Rectal smooth muscle tissue (tissue), 1 donor: Measurements from ENCODE around the gene KAZN.

ENCODE experiments used
- H3K27ac ChIP-seq: one replicate; pipeline ENCODE4 v1.7.0; 2013; ENCODE audit warnings: low read depth, low read length, inconsistent platforms
- H3K27me3 ChIP-seq: one replicate; pipeline ENCODE4 v1.7.0; 2013; ENCODE audit warnings: low read length; ENCODE audit not compliant: control insufficient read depth, insufficient read depth
- H3K36me3 ChIP-seq: one replicate; pipeline ENCODE4 v1.7.0; 2013; ENCODE audit warnings: low read length; ENCODE audit not compliant: control insufficient read depth, insufficient read depth
- H3K4me1 ChIP-seq: one replicate; pipeline ENCODE4 v1.7.0; 2013; ENCODE audit warnings: low read length; ENCODE audit not compliant: control insufficient read depth, insufficient read depth
- H3K4me3 ChIP-seq: one replicate; pipeline ENCODE4 v1.7.0; 2013; ENCODE audit warnings: low read length
- H3K9ac ChIP-seq: one replicate; pipeline ENCODE4 v1.7.0; 2013; ENCODE audit warnings: low read length

KAZN gene

DNA sequence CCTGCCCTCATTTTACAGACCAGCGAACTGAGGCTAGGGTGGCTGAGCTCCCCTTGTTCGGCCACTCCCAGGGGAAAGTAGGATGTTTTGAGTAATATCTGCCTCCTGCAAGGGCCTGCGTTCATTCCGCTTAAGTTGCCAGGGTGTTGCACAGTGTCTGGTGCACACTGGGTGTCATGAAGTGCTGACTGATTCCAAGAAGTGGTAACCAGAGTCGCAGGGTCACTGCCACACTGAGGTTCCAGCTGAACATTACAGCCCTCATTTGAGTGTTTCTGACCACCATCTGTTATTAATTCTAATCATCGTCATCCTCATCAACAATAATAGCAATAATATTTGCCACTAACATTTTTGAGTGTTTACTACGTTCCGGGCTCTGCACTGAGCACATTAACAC, 250.6 kb downstream of the KAZN start:
- Histone ChIP-seq H3K36me3 (no peaks in the 10 kb centered on the region), H3K4me3 (no peak overlapping the region), H3K4me1 (no peaks in the 10 kb centered on the region), H3K27ac (no peak overlapping the region), H3K27me3 (no peaks in the 10 kb centered on the region), H3K9ac (no peak overlapping the region)

DNA sequence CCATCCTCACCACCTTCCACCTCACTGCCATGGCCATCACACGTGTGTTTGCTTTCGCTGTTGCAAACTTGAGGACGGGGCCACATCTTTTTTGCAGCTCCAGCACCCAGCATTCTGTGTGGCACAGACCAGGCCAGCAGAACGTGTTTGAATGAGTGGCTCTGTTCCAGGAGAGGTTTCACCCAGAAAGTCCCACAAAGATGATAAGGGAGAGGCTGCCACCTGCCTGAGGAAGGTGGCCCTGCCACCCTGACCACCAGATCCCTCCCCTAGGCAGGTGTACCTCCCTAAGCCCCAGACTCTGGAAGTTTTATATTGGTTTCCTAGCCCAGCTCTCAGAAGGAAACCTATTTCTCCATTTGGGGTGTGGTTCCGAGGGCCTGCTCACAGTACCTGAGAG, 252.1 kb downstream of the KAZN start:
- Histone ChIP-seq H3K36me3 (no peaks in the 10 kb centered on the region), H3K4me1 (no peaks in the 10 kb centered on the region), H3K27ac (no peak overlapping the region), H3K9ac (no peak overlapping the region), H3K27me3 (no peaks in the 10 kb centered on the region), H3K4me3 (no peak overlapping the region)

DNA sequence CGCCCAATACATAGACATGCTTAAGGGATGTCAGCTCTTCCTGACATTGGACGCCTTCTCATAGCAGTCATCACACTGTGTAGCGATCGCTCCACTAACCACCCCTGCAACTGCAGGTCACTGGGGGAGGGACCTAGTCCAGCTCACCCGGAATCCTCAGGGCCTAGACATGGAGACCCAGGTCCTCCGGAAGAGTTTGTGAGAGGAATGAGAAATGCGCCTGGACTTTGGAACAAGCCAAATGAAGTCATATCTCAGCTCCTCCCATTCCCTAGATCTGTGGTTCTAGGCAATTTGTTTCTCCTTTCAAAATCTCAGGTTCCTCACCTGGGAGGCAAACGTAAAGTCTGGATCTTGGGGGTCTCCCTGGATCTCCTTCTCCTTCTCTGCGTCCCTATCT, 253.3 kb downstream of the KAZN start:
- no peaks in the 10 kb centered on the region for H3K27me3 ChIP-seq
- no peak overlapping the region for H3K9ac ChIP-seq
- no peaks in the 10 kb centered on the region for H3K36me3 ChIP-seq
- no peak overlapping the region for H3K4me3 ChIP-seq
- no peak overlapping the region for H3K27ac ChIP-seq
- no peaks in the 10 kb centered on the region for H3K4me1 ChIP-seq

DNA sequence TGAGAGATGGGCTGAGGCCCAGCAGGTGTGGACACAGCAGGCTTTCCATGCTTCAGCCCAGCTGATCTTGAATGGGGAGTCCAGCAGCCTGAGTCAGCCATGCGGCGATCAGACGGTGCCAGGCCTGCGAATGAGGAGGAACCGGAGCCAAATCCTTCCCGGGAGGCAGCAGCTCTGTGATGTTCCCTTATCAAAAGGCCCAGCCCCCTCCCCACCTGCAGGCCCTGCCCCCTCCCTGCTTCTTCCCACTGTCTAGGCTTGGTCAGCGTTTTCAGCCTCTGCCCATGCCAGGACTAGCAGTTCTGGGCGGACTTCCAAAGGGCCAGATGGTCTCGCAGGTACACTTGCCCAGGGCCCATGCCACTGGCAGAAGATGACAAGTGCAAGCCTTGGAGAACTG, 253.8 kb downstream of the KAZN start:
- Histone ChIP-seq H3K27me3 (no peaks in the 10 kb centered on the region), H3K36me3 (no peaks in the 10 kb centered on the region), H3K4me3 (no peak overlapping the region), H3K27ac (no peak overlapping the region), H3K9ac (no peak overlapping the region), H3K4me1 (no peaks in the 10 kb centered on the region)

DNA sequence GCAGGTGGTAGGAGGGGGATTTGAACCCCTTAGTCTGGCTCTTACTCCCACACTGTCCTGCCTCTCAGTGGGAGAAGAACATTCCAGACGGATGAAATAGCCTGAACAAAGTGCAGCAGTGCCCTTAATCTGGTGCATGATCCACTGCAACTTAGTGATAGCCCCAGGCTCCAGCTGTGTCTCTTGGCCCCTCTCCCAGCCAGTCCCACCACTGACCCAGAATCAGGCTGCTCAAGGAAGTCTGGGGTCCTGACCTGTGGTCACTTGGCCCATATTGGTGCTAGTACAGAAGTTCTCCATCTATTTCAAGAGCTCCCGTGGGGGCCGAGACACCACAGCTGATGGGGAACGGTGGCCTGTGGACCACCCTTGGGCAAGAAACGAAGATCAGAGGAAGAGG, 255.0 kb downstream of the KAZN start:
- Histone ChIP-seq H3K36me3 (no peaks in the 10 kb centered on the region), H3K27ac (no peak overlapping the region), H3K4me1 (no peaks in the 10 kb centered on the region), H3K9ac (no peak overlapping the region), H3K4me3 (no peak overlapping the region), H3K27me3 (no peaks in the 10 kb centered on the region)

DNA sequence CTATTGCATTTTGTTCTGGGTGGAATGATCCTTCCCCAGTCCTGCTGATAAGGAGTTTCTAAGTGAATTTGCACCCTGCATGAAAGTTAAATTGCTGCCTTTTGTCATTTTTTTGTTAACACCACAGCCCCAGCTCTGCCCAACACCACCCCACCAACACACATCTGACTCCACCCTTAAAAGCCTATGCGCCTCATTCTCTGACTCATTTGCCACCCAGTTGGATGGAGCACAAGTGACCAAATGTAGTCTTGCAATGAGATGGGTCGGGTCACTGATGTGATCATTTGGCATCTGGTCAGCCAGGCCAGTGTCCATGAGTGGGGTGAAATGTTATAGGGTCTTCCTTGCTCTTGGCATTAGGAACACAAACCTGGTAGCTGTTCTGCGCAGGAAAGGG, 256.8 kb downstream of the KAZN start:
- no peaks in the 10 kb centered on the region for H3K36me3 ChIP-seq
- no peaks in the 10 kb centered on the region for H3K27me3 ChIP-seq
- no peak overlapping the region for H3K27ac ChIP-seq
- H3K9ac ChIP-seq = no peak overlapping the region
- H3K4me1 ChIP-seq = no peaks in the 10 kb centered on the region
- no peak overlapping the region for H3K4me3 ChIP-seq

DNA sequence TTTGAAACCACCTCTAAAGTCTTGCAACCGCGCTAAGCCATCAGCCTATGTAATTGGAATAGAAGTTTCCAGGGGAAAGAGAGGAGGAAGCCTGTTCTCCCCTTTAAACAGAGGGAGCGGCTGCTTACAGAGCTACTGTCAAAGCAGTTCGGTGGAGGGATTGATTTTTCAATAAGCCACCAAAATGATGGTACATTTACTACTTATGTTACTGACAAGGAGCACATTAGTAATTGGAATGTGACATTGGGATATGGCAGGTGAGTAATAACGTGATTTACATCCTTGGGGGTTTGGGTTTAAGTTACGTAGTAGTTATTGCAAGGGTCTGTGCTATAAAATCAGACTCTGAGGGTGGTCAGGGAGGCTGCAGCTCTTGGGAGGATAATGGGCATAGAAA, 257.3 kb downstream of the KAZN start:
- H3K4me1 ChIP-seq = no peaks in the 10 kb centered on the region
- no peaks in the 10 kb centered on the region for H3K27me3 ChIP-seq
- no peak overlapping the region for H3K9ac ChIP-seq
- no peak overlapping the region for H3K4me3 ChIP-seq
- no peaks in the 10 kb centered on the region for H3K36me3 ChIP-seq
- no peak overlapping the region for H3K27ac ChIP-seq

DNA sequence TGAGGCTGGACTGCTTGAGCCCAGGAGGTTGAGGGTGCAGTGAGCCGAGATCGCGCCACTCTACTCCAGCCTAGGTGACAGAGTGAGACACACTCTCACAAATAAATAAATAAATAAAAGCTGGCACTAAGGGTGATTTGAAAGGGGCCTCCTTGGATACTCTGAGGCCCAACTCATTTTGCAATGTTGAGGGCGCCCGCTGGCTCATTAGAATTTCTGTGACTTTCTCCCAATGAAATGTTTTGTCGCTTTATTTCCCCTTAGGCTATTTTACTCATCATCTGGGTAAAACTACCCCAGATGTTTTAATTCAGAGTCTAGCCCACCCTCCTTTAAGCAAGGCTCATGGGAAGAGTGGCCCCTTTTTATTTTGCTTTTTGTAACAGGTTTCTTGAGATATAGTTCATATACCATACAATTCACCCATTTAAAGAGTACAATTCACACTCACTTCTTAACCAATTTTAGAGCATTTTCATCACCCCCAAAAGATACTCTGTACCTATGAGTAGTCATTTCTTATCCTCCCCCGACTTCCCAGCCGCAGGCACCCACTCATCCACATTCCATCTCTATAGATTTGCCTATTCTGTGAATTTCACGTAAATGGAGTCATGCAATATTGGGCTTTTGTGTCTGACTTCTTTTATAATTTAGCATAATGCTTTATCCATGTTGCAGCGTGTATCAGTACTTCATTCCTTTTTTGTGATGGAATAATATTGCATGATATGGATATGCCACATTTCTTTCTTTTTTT, 259.1 kb downstream of the KAZN start:
- no peaks in the 10 kb centered on the region for H3K4me1 ChIP-seq
- H3K27me3 ChIP-seq = no peaks in the 10 kb centered on the region
- no peak overlapping the region for H3K9ac ChIP-seq
- H3K4me3 ChIP-seq = no peak overlapping the region
- no peak overlapping the region for H3K27ac ChIP-seq
- no peaks in the 10 kb centered on the region for H3K36me3 ChIP-seq

DNA sequence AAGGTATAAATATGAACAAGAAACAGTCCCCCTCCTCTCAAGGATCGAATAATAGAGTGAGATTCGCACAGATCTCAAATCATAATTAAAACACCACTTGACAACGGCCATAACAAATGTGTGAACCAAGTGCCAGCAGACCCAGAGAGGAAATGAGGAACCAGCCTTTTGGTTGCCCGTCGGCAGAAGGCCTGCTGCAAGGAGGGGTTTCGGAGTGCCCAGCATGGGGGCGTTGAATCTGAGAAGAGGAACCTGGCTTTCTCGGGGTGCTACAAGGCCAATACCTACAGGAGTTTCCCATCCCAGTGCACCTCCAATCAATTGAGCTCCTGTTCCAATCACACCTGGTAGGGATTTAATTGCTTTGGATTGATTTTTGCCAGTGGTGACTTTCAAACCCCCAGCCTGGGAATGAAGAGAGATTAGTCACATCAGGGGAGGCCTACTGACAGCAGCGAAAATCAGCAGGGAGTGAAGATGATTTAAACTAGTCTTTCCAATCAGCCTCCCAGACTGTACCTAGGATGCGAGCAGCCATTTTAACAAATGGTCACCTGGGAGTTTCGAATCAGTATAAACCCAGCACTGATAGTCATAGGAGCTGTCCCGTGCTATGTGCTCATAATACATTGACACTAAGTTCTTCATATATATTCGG, 263.8 kb downstream of the KAZN start:
- Histone ChIP-seq H3K9ac (no peak overlapping the region), H3K27ac (no peak overlapping the region), H3K4me1 (no peaks in the 10 kb centered on the region), H3K4me3 (no peak overlapping the region), H3K36me3 (no peaks in the 10 kb centered on the region), H3K27me3 (no peaks in the 10 kb centered on the region)

DNA sequence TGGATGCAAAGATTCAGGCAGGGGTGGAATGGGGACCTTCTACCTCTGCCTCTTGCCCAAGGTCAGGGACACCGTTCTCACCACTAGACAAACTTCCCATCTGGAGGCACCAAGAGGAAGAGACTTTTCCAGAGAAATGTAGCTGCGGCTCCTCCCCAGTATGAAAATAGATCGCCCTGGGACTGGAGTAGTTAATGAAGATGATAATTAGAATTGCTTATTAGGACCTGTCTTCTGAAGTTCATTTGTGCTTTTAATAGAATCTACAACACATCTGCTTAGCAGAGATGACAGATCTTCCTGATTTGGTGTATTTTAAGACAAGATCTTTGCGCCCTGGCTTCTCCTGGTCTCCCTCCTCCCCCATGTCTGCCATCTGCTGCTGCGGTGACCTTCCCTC, 266.6 kb downstream of the KAZN start:
- Histone ChIP-seq H3K4me1 (no peaks in the 10 kb centered on the region), H3K36me3 (no peaks in the 10 kb centered on the region), H3K27ac (no peak overlapping the region), H3K27me3 (peaks cover 5% of the 10 kb centered on the region), H3K9ac (no peak overlapping the region), H3K4me3 (no peak overlapping the region)

DNA sequence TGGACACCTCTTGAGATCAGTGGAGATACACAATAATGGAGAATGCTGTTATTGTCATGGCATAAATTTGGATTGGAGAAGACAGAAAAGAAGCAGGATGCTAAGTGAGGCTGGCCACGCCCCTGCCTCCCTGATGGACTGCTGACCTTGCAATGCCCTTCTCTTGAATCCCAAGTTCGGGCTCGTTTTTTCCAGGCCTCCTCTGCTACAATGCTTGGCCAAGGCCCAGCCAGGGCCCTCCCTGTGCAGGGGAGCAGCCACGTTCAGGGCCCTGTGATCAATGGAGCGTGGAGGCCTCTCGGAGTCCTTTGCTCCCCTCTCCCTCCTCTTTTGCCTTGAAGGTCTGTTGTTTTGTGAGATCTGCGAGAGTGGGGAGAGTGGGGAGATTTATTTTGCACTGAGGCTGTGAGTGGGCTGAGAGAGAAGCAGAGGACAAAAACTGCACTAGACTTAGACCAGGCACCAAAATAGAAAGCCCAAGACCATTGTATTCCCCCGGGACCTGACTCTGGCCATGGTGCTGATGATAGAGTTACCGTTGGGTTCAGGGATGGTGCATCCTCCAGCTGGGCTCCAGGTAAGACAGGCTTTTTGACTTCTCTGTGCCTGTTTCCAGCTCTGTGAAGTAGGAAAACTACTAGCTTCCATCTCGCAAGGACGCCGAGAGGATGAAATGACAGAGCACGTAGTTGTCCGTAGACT, 268.6 kb downstream of the KAZN start:
- H3K9ac ChIP-seq = no peak overlapping the region
- no peak overlapping the region for H3K27ac ChIP-seq
- H3K4me3 ChIP-seq = no peak overlapping the region
- no peaks in the 10 kb centered on the region for H3K36me3 ChIP-seq
- no peaks in the 10 kb centered on the region for H3K4me1 ChIP-seq
- peaks cover 5% of the 10 kb centered on the region for H3K27me3 ChIP-seq

DNA sequence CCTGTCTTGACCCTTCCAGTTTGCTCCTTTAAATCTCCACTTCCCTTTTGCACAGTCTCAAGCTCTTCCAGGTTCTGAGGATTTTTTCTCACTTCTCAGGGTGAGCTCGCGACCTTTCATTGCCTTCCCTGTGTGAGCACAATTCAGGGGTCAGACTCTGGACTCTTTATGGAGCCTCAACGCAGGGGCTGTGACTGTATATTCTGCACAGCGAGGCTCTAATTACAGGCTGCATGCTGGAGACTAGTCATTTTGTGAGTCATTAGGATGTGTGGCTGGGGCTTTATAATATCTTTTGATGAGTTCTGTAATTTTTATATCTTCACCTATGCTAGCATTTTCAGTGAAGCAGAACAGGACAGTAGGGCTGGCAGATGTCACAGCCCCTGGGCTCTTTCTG, 270.7 kb downstream of the KAZN start:
- Histone ChIP-seq H3K4me1 (no peaks in the 10 kb centered on the region), H3K9ac (no peak overlapping the region), H3K36me3 (no peaks in the 10 kb centered on the region), H3K4me3 (no peak overlapping the region), H3K27ac (no peak overlapping the region), H3K27me3 (peaks cover 5% of the 10 kb centered on the region)
